GM23338 (cell line): Measurements from ENCODE around the gene ACAT2. TPM values are rescaled to one million over a fixed set of nuclear protein-coding genes. Genes with fewer than 3 reads are reported as not detected.

Source experiments
- ATAC-seq: fragments of 200-7000 bp; cut with Tn5 transposase; 3 replicates; pipeline ENCODE4 v1.9.1; 2020
- DNase-seq: peaks from one replicate; pipeline ENCODE4 v3.0.0-alpha.2; 2015; ENCODE audit warnings: low spot score
- H2AFZ ChIP-seq: fragments of 200-600 bp; sonication (generic); 2 replicates; pipeline ENCODE4 v1.8.0; 2016; ENCODE audit warnings: antibody characterized with exemption, mild to moderate bottlenecking, moderate library complexity
- H3F3A ChIP-seq: fragments of 200-600 bp; sonication (generic); replicated peaks from 2 replicates; pipeline ENCODE4 v1.8.0; 2017; ENCODE audit warnings: antibody characterized with exemption, mixed run types, low read depth
- H3K27ac ChIP-seq: fragments of 200-600 bp; sonication (generic); 2 replicates; pipeline ENCODE4 v1.6.1; 2016; ENCODE audit warnings: low read depth
- H3K27me3 ChIP-seq: fragments of 200-600 bp; sonication (generic); 2 replicates; pipeline ENCODE4 v1.8.0; 2016; ENCODE audit warnings: mild to moderate bottlenecking, mixed run types, moderate library complexity; ENCODE audit not compliant: insufficient read depth
- H3K36me3 ChIP-seq: fragments of 200-600 bp; sonication (generic); 2 replicates; pipeline ENCODE4 v1.8.0; 2016; ENCODE audit warnings: mild to moderate bottlenecking; ENCODE audit not compliant: insufficient read depth
- H3K4me1 ChIP-seq: fragments of 200-600 bp; sonication (generic); 2 replicates; pipeline ENCODE4 v1.8.0; 2016; ENCODE audit warnings: mild to moderate bottlenecking, moderate library complexity; ENCODE audit not compliant: insufficient read depth
- H3K4me2 ChIP-seq: fragments of 200-600 bp; sonication (generic); 2 replicates; pipeline ENCODE4 v1.7.1; 2017; ENCODE audit warnings: mixed run types
- H3K4me3 ChIP-seq: fragments of 200-600 bp; sonication (generic); 2 replicates; pipeline ENCODE4 v1.6.1; 2016; ENCODE audit warnings: mixed run types
- H3K79me2 ChIP-seq: fragments of 200-600 bp; sonication (generic); replicated peaks from 2 replicates; pipeline ENCODE4 v1.8.0; 2017; ENCODE audit warnings: mild to moderate bottlenecking; ENCODE audit not compliant: insufficient read depth
- H3K9me2 ChIP-seq: fragments of 200-600 bp; sonication (generic); 2 replicates; pipeline ENCODE4 v1.8.0; 2017; ENCODE audit not compliant: insufficient read depth
- H4K20me1 ChIP-seq: fragments of 200-600 bp; sonication (generic); replicated peaks from 2 replicates; pipeline ENCODE4 v1.8.0; 2017; ENCODE audit warnings: mild to moderate bottlenecking; ENCODE audit not compliant: insufficient read depth
- H3K27ac Mint-ChIP-seq: 2 replicates; pipeline ENCODE4 v1.8.0; 2020; ENCODE audit warnings: inconsistent platforms, mild to moderate bottlenecking, moderate library complexity, mixed read lengths
- H3K27me3 Mint-ChIP-seq: 3 replicates; pipeline ENCODE4 v1.8.0; 2022; ENCODE audit warnings: low read depth, mild to moderate bottlenecking, moderate library complexity, mixed read lengths, inconsistent platforms; ENCODE audit not compliant: insufficient read depth, poor library complexity
- H3K36me3 Mint-ChIP-seq: 3 replicates; pipeline ENCODE4 v1.8.0; 2021; ENCODE audit warnings: low read depth, mild to moderate bottlenecking, inconsistent platforms, moderate library complexity, mixed read lengths
- H3K4me1 Mint-ChIP-seq: 3 replicates; pipeline ENCODE4 v1.8.0; 2020; ENCODE audit warnings: mild to moderate bottlenecking, inconsistent platforms, mixed read lengths
- H3K4me3 Mint-ChIP-seq: 3 replicates; pipeline ENCODE4 v1.8.0; 2021; ENCODE audit warnings: moderate library complexity, mild to moderate bottlenecking, inconsistent platforms, mixed read lengths
- H3K9me3 Mint-ChIP-seq: 3 replicates; pipeline ENCODE4 v1.8.0; 2020; ENCODE audit warnings: moderate library complexity, mild to moderate bottlenecking, inconsistent platforms, mixed read lengths
- CREB1 ChIP-seq: fragments of 250-450 bp; sonication (Bioruptor Pico); IDR thresholded peaks from 2 replicates; pipeline ENCODE4 v1.5.0; 2020; ENCODE audit warnings: low read depth, mild to moderate bottlenecking, moderate library complexity
- EZH2 ChIP-seq: fragments of 200-600 bp; sonication (generic); IDR thresholded peaks from one replicate; pipeline ENCODE4 v1.8.0; 2017; ENCODE audit warnings: antibody characterized with exemption, mild to moderate bottlenecking, low read depth; ENCODE audit not compliant: unreplicated experiment
- EZH2phosphoT487 ChIP-seq: fragments of 200-600 bp; sonication (generic); IDR thresholded peaks from one replicate; pipeline ENCODE4 v1.8.1; 2018; ENCODE audit warnings: antibody characterized with exemption; ENCODE audit not compliant: unreplicated experiment
- JUNB ChIP-seq: IDR thresholded peaks from one replicate; pipeline ENCODE4 v1.6.1; 2016; ENCODE audit warnings: antibody characterized with exemption; ENCODE audit not compliant: unreplicated experiment
- NANOG ChIP-seq: IDR thresholded peaks from 2 replicates; pipeline ENCODE4 v1.6.1; 2016; ENCODE audit warnings: antibody characterized with exemption, borderline replicate concordance
- POLR2AphosphoS5 ChIP-seq: IDR thresholded peaks from 2 replicates; pipeline ENCODE4 v1.6.1; 2016; ENCODE audit warnings: antibody characterized with exemption, low read depth
- STAT1 ChIP-seq: IDR thresholded peaks from one replicate; pipeline ENCODE4 v1.6.1; 2016; ENCODE audit warnings: antibody characterized with exemption; ENCODE audit not compliant: unreplicated experiment
- ZNF114 ChIP-seq: fragments of 250-450 bp; sonication (Bioruptor Pico); IDR thresholded peaks from 2 replicates; pipeline ENCODE4 v1.5.0; 2020; ENCODE audit warnings: mild to moderate bottlenecking, moderate library complexity
- ZNF331 ChIP-seq: fragments of 250-450 bp; sonication (Bioruptor Pico); IDR thresholded peaks from 2 replicates; pipeline ENCODE4 v1.5.0; 2020; ENCODE audit warnings: low read depth, mild to moderate bottlenecking, moderate library complexity
- polyA plus RNA-seq: library from polyadenylated mRNA; unstranded; fragments of >200 nt; fragmentation: Nextera tagmentation; extraction: Ambion mirVana; gene quantifications from 2 replicates; pipeline ENCODE4 v1.2.1, GENCODE V29; 2016
- total RNA-seq: library from RNA; depleted of rRNA; stranded (reverse); fragments of >200 nt; shearing (Covaris generic); gene quantifications from 2 replicates; pipeline ENCODE4 v1.2.3, GENCODE V29; 2014
- TF ChIP-seq, protein P1 (sequence below): IDR thresholded peaks from one replicate; pipeline ENCODE4 v1.6.1; 2018; ENCODE audit warnings: antibody characterized with exemption; ENCODE audit not compliant: unreplicated experiment
- TF ChIP-seq, protein P2 (sequence below): IDR thresholded peaks from 2 replicates; pipeline ENCODE4 v1.6.1; 2016; ENCODE audit warnings: antibody characterized with exemption
- TF ChIP-seq, protein P3 (sequence below), 2 experiments: fragments of 200-600 bp in 1 of 2; sonication (generic) in 1 of 2; conservative IDR thresholded peaks; 2 replicates each; pipeline versions ENCODE4 v1.5.1 to v1.6.1; 2016 to 2017; ENCODE audit warnings: antibody characterized with exemption in 2 of 2, low read depth in 2 of 2, mild to moderate bottlenecking in 2 of 2, moderate library complexity in 1 of 2

Gene ACAT2
- total and polyA plus RNA-seq, 2 experiments from 2014 or later, result 108 to 151 TPM

DNA sequence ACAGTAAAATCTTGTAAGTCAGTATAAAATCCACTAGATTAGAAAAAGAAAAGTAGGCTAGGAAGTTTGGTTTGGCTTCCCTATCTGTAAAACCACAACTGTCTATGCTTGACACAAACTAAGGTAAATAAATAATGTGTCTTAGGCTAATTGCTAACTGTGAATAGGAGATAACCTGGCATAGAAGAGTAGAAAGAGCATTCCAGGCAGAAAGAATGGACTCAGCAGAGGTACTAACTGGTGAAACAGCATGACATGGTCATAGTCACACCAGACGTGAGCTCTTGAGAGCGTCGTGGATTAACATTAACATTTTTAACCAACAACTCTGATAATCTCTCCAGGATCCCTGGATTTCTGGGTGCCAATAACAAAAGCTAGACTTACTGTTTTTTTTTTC, 43.2 kb upstream of the ACAT2 start:
- Histone ChIP-seq H3K9me2 (no peaks in the 10 kb centered on the region), H4K20me1 (peaks cover 4% of the 10 kb centered on the region; the same call in 1 of the 2 replicates), H3F3A (no peaks in the 10 kb centered on the region), H3K4me2 (no peak overlapping the region), H3K4me3 (no peak overlapping the region), H3K27me3 (no peaks in the 10 kb centered on the region), H2AFZ (no peak overlapping the region), H3K4me1 (no peaks in the 10 kb centered on the region), H3K36me3 (no peaks in the 10 kb centered on the region), H3K27ac (no peak overlapping the region), H3K79me2 (peaks cover 38% of the 10 kb centered on the region)
- ATAC-seq (no peak), DNase-seq (no peak)
- Mint-ChIP-seq H3K4me1 (peaks cover 2% of the 10 kb centered on the region; the same call in 2 of the 3 replicates), H3K9me3 (no peaks in the 10 kb centered on the region), H3K27me3 (peaks cover 3% of the 10 kb centered on the region), H3K27ac (no peak overlapping the region), H3K4me3 (no peak overlapping the region), H3K36me3 (peaks cover 8% of the 10 kb centered on the region; the same call in 2 of the 3 replicates)
- no peak for TF ChIP-seq NANOG
- no peak for TF ChIP-seq ZNF331 (CRISPR knock-in tag)
- no peak for TF ChIP-seq EZH2phosphoT487
- no peak for TF ChIP-seq STAT1
- no peak for TF ChIP-seq ZNF114
- no peak for TF ChIP-seq POLR2AphosphoS5
- TF ChIP-seq, protein P1, sequence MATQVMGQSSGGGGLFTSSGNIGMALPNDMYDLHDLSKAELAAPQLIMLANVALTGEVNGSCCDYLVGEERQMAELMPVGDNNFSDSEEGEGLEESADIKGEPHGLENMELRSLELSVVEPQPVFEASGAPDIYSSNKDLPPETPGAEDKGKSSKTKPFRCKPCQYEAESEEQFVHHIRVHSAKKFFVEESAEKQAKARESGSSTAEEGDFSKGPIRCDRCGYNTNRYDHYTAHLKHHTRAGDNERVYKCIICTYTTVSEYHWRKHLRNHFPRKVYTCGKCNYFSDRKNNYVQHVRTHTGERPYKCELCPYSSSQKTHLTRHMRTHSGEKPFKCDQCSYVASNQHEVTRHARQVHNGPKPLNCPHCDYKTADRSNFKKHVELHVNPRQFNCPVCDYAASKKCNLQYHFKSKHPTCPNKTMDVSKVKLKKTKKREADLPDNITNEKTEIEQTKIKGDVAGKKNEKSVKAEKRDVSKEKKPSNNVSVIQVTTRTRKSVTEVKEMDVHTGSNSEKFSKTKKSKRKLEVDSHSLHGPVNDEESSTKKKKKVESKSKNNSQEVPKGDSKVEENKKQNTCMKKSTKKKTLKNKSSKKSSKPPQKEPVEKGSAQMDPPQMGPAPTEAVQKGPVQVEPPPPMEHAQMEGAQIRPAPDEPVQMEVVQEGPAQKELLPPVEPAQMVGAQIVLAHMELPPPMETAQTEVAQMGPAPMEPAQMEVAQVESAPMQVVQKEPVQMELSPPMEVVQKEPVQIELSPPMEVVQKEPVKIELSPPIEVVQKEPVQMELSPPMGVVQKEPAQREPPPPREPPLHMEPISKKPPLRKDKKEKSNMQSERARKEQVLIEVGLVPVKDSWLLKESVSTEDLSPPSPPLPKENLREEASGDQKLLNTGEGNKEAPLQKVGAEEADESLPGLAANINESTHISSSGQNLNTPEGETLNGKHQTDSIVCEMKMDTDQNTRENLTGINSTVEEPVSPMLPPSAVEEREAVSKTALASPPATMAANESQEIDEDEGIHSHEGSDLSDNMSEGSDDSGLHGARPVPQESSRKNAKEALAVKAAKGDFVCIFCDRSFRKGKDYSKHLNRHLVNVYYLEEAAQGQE, result no peak
- TF ChIP-seq CREB1, result no peak

DNA sequence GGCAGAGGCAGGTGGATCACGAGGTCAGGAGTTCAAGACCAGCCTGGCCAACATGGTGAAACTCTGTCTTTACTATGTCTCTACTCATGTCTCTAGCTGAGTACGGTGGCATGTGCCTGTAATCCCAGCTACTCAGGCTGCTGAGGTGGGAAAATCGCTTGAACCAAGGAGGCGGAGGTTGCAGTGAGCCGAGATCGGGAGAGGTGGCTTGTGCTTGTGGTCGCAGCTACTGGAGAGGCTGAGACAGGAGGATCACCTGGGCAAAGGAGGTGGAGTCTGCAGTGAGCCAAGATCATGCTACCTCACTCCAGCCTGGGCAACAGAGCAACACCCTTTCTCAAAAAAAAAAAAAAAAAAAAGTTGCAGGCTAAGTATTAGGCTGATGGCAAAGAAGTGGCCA, 42.6 kb upstream of the ACAT2 start:
- no peaks in the 10 kb centered on the region for H3K9me3 Mint-ChIP-seq
- Histone ChIP-seq H3K4me1 (no peaks in the 10 kb centered on the region), H3F3A (no peaks in the 10 kb centered on the region), H3K27me3 (no peaks in the 10 kb centered on the region), H3K4me2 (no peak overlapping the region), H2AFZ (no peak overlapping the region), H4K20me1 (peaks cover 6% of the 10 kb centered on the region; the same call in 1 of the 2 replicates), H3K4me3 (no peak overlapping the region), H3K9me2 (no peaks in the 10 kb centered on the region), H3K79me2 (peaks cover 44% of the 10 kb centered on the region), H3K36me3 (no peaks in the 10 kb centered on the region), H3K27ac (no peak overlapping the region)
- H3K36me3 Mint-ChIP-seq, result peaks cover 13% of the 10 kb centered on the region; the same call in 2 of the 3 replicates
- H3K4me3 Mint-ChIP-seq, result no peak overlapping the region
- no peak overlapping the region for H3K27ac Mint-ChIP-seq
- ATAC-seq (no peak), DNase-seq (no peak)
- H3K4me1 Mint-ChIP-seq, result peaks cover 5% of the 10 kb centered on the region; the same call in 2 of the 3 replicates
- H3K27me3 Mint-ChIP-seq, result peaks cover 3% of the 10 kb centered on the region
- TF ChIP-seq, protein P2, sequence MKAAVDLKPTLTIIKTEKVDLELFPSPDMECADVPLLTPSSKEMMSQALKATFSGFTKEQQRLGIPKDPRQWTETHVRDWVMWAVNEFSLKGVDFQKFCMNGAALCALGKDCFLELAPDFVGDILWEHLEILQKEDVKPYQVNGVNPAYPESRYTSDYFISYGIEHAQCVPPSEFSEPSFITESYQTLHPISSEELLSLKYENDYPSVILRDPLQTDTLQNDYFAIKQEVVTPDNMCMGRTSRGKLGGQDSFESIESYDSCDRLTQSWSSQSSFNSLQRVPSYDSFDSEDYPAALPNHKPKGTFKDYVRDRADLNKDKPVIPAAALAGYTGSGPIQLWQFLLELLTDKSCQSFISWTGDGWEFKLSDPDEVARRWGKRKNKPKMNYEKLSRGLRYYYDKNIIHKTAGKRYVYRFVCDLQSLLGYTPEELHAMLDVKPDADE, result no peak
- TF ChIP-seq EZH2phosphoT487, result no peak
- TF ChIP-seq EZH2, result no peak
- TF ChIP-seq CREB1, result no peak
- no peak for TF ChIP-seq POLR2AphosphoS5
- TF ChIP-seq, protein P3, sequence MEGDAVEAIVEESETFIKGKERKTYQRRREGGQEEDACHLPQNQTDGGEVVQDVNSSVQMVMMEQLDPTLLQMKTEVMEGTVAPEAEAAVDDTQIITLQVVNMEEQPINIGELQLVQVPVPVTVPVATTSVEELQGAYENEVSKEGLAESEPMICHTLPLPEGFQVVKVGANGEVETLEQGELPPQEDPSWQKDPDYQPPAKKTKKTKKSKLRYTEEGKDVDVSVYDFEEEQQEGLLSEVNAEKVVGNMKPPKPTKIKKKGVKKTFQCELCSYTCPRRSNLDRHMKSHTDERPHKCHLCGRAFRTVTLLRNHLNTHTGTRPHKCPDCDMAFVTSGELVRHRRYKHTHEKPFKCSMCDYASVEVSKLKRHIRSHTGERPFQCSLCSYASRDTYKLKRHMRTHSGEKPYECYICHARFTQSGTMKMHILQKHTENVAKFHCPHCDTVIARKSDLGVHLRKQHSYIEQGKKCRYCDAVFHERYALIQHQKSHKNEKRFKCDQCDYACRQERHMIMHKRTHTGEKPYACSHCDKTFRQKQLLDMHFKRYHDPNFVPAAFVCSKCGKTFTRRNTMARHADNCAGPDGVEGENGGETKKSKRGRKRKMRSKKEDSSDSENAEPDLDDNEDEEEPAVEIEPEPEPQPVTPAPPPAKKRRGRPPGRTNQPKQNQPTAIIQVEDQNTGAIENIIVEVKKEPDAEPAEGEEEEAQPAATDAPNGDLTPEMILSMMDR (conservative IDR thresholded peaks at IDR 0.05; ENCODE audit: low read depth in 2 of 2), result no peak
- no peak for TF ChIP-seq ZNF331 (CRISPR knock-in tag)
- TF ChIP-seq JUNB, result no peak
- TF ChIP-seq ZNF114, result no peak
- TF ChIP-seq, protein P1, result no peak
